T47D (cell line): Measurements from ENCODE around the gene GCK.
A peak's percentile ranks its signal among the peaks of the same experiment; 100 is the strongest.

Experiments
- DNase-seq, 2 experiments: peaks; one replicate each; pipeline versions ENCODE4 v3.0.0 to v3.0.0-alpha.2; 2011 to 2012; ENCODE audit warnings: low read depth in 1 of 2, low spot score in 1 of 2
- JUND ChIP-seq: IDR thresholded peaks from 2 replicates; pipeline ENCODE4 v1.6.1; 2012; ENCODE audit warnings: low read depth
- in situ Hi-C: cut with HindIII; loops from 2 replicates; pipeline ENCODE4 v1.10.0; 2016; ENCODE audit warnings: low sequenced_read_pairs, low pct_unique_long_range_greater_than_20kb

The GCK gene

GRCh38 chr7:44101966-44102845 lies 87.0 kb downstream of the GCK start:
- DNase-seq: no peak
- in situ Hi-C loops: no loop called here
- TF ChIP-seq JUND: no peak

DNA sequence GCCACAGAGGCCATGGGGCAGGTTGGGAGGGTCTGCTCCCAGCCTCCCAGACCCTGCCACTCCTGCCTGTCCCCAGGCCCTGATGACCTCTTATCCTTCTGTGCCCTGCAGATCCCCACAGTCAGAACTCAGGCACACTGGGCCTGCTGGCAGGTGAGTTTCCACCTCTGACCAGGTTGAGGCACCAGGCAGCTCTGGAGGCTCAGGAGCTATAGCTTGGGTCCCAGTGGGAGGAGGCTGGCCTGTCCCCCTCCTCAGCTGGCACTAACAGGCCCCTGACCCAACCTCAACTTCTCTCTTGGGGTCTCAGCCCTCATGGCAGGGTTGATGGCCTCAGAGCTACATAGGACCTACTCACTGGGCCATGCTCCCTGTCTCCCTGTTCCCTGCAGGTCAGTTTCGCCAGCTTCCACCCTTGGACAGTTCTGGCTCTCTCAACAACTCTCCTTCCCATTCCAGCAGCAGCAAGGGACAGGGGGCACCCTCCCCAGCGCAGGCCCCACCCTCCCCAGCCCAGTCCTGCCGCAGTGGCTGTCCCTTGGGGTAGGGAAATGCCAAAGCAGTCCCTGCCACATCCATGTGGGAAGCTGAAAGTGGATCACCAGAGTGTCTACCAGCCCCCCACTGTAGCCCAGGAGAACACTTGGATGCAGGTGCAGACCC lies 87.8 kb downstream of the GCK start:
- in situ Hi-C loops: no loop called here
- DNase-seq: no peak
- TF ChIP-seq JUND: no peak

- in situ Hi-C loops: no loop called here
- TF ChIP-seq JUND: no peak
- no peak for DNase-seq
These were observed 88.6 kb downstream of the GCK start for GRCh38 chr7:44100458-44101302.

- in situ Hi-C loops: no loop called here
- TF ChIP-seq JUND: no peak
- DNase-seq: no peak
These were observed 89.6 kb downstream of the GCK start for GRCh38 chr7:44099669-44100068.

GRCh38 chr7:44098092-44099068 lies 90.9 kb downstream of the GCK start:
- TF ChIP-seq JUND: no peak

GRCh38 chr7:44097064-44097932 lies 91.9 kb downstream of the GCK start:
- in situ Hi-C loops: no loop called here
- no peak for TF ChIP-seq JUND
- DNase-seq: peak in 1 of 2 experiments; percentile 35

More at GRCh38 chr7:44098092-44099068, 90.9 kb downstream of the GCK start:
- in situ Hi-C loops: no loop called here
- DNase-seq: no peak

DNA sequence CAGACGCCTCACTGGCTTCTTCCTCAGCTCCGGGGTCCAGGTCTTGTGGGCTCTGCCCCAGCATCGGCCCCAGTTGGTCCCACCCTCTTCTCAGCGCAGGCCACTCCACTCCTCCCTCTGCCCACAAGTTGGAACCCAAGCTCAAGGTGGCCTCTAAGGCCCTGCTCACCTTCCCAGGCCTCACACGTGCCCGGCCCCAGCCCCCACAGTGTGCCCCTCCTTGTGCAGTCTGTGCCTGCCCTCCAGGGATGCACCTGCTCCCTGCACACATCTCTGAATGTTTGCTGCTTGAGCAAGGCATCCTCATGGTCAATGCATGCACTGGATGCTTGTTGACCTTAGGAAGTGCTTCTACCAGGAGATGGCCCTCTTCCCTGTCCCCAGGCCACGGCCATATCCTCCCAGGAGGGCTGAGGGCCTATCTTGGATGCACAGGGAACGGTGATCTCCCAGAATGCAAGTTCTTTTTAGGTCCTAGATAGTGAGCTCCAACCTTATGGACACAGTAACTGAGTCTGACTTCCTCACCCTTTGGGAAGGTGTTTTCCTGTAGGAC lies 92.8 kb downstream of the GCK start:
- in situ Hi-C loops: no loop called here
- TF ChIP-seq JUND: no peak
- no peak for DNase-seq

- TF ChIP-seq JUND: no peak
- in situ Hi-C loops: no loop called here
- DNase-seq: no peak
These were observed 93.5 kb downstream of the GCK start for GRCh38 chr7:44095781-44096180.

GRCh38 chr7:44094883-44095592 lies 94.2 kb downstream of the GCK start:
- DNase-seq: no peak
- in situ Hi-C loops: no loop called here
- TF ChIP-seq JUND: no peak

- no peak for TF ChIP-seq JUND
- DNase-seq: no peak
- in situ Hi-C loops: no loop called here
These were observed 94.9 kb downstream of the GCK start for GRCh38 chr7:44094365-44094764.
